ENCODE data around the gene PDZRN4. TPM values are rescaled to one million over a fixed set of nuclear protein-coding genes. Genes with fewer than 3 reads are reported as not detected.
A peak's percentile ranks its signal among the peaks of the same experiment; 100 is the strongest.

The PDZRN4 gene
- total and polyA plus RNA-seq, 2 experiments from 2014 or later = 0.90 TPM; not detected in 1

DNA sequence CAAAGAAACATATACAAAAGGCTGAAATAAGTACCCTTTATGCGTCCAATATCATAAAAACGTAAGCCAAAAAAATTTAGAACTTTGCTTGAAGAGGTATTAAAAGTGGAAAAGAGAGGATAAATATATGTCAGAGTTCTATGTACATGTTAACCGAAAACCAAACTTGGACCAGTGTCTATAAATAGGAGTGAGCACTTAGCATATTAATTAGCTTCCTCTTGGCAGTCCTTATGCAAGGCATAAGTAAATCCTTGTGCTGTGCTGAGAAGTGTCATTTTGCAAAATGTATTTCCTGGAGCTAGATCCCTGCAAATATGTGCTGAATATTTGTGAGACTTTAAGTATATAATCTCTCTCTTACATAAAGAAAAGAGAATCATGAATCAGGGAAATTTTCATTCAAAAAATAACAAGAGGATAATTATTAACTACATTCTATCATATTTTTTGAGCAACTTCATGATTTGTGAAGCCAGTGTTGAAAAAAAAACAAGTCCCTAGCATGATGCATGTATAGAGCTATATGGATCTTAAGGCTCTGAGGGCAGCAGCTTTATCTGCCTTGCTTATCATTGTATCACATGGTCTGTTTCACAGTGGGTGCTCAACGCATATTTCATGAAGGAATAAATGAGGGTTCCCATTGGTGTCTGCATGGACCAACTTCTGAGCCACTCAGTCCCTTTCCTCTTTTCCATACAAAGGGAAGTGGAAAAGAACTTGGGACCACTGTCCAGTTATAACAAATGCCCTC is 326.1 kb downstream of the PDZRN4 start (continued):
- no peak for TF ChIP-seq ZNF462 (CRISPR knock-in tag; IDR thresholded peaks at IDR 0.05)
- no peak for TF ChIP-seq EZH2phosphoT487 (IDR thresholded peaks at IDR 0.05; ENCODE audit: unreplicated experiment)
- no peak for TF ChIP-seq CREB1 (CRISPR knock-in tag; IDR thresholded peaks at IDR 0.05; ENCODE audit: low read depth)
- TF ChIP-seq STAT1 (IDR thresholded peaks at IDR 0.05; ENCODE audit: unreplicated experiment) = no peak
- TF ChIP-seq JUNB (IDR thresholded peaks at IDR 0.05; ENCODE audit: unreplicated experiment) = no peak

DNA sequence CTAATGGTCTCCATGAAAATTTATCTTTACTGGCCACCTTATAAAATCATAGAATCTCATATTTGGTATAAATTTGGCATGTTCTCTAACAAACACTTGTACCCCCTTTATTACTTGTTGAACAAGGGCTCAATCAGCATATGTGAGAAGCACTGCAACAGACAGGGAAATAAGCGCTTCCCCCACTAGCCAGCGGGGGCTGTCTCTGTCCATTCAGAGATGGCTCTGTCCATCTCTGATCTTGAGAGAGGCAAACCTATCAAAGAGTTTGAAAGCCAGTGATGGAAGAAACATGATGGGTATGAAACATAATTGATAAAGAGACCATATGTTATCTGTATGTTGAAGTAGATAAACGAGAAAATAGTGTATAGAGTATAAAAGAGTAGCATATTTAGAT is 326.8 kb downstream of the PDZRN4 start:
- Mint-ChIP-seq H3K36me3 (ENCODE audit: low read depth) (no peaks in the 10 kb centered on the region), H3K27ac (no peak overlapping the region), H3K9me3 (no peaks in the 10 kb centered on the region), H3K4me1 (peaks cover 26% of the 10 kb centered on the region), H3K4me3 (no peak overlapping the region), H3K27me3 (ENCODE audit: insufficient read depth, low read depth, poor library complexity) (no peaks in the 10 kb centered on the region)
- Histone ChIP-seq H3K4me1 (ENCODE audit: insufficient read depth) (peaks cover 17% of the 10 kb centered on the region; the same call in 1 of the 2 replicates), H3K4me3 (no peak overlapping the region), H3K27ac (ENCODE audit: low read depth) (no peak overlapping the region), H3K9me2 (ENCODE audit: insufficient read depth) (no peaks in the 10 kb centered on the region; the same call in 1 of the 2 replicates), H3K4me2 (no peak overlapping the region), H3K36me3 (ENCODE audit: insufficient read depth) (no peaks in the 10 kb centered on the region), H3F3A (replicated peaks; ENCODE audit: low read depth) (no peaks in the 10 kb centered on the region), H3K79me2 (replicated peaks; ENCODE audit: insufficient read depth) (no peaks in the 10 kb centered on the region), H3K27me3 (ENCODE audit: insufficient read depth) (no peaks in the 10 kb centered on the region), H2AFZ (no peak overlapping the region), H4K20me1 (replicated peaks; ENCODE audit: insufficient read depth) (no peaks in the 10 kb centered on the region)
- peak; percentile 77 for ATAC-seq
- DNase-seq (ENCODE audit: low spot score) = peak; percentile 38
- no peak for TF ChIP-seq ZNF331 (CRISPR knock-in tag; IDR thresholded peaks at IDR 0.05; ENCODE audit: low read depth)
- TF ChIP-seq EZH2 (IDR thresholded peaks at IDR 0.05; ENCODE audit: low read depth, unreplicated experiment) = no peak
- no peak for TF ChIP-seq REST (IDR thresholded peaks at IDR 0.05; ENCODE audit: unreplicated experiment)
- peak; percentile 52 to 55 for TF ChIP-seq CTCF (conservative IDR thresholded peaks at IDR 0.05; ENCODE audit: low read depth in 2 of 2)
